Endothelial cell of umbilical vein (primary cell): ENCODE results near the gene BCAS3. TPM values are rescaled to one million over a fixed set of nuclear protein-coding genes. Genes with fewer than 3 reads are reported as not detected.

Experiments
- BruUV-seq: library from RNA; stranded (reverse); fragments of 400-500 nt; replicated peaks from 2 replicates; lab custom pipeline; 2021; lab: Mats Ljungman, UMichigan
- CTCF ChIA-PET: fragments of 300-600, 350-600 bp; sonication (Branson Sonifier 250); formaldehyde crosslinking; loops from one replicate; lab custom pipeline; 2021; ENCODE audit warnings: antibody characterized with exemption, inconsistent platforms; lab: Charles Lee
- POLR2A ChIA-PET: fragments of 300-600, 350-600 bp; sonication (Branson Sonifier 250); formaldehyde crosslinking; loops from one replicate; lab custom pipeline; 2021; ENCODE audit warnings: antibody characterized with exemption, inconsistent platforms; lab: Charles Lee
- DNase-seq: peaks from one replicate; pipeline ENCODE4 v3.0.0-alpha.2; 2011; ENCODE audit warnings: low read depth, low spot score
- FAIRE-seq: peaks from 2 replicates; lab custom pipeline; 2011; peaks lifted over from hg19 to GRCh38; lab: Jason Lieb, UNC
- H2AFZ ChIP-seq: 2 replicates; pipeline ENCODE4 v1.6.0; 2012; ENCODE audit warnings: low read depth, low read length, control low read depth, inconsistent platforms
- H3K27ac ChIP-seq: 2 replicates; pipeline ENCODE4 v1.5.1; 2011; ENCODE audit warnings: low read depth, mild to moderate bottlenecking, control low read depth, low read length, moderate library complexity; ENCODE audit not compliant: insufficient read depth
- H3K27me3 ChIP-seq, 2 experiments: 2 replicates each; pipeline versions ENCODE4 v1.6.0 to v1.6.1; 2011; ENCODE audit warnings: low read length in 2 of 2, mixed read lengths in 1 of 2; ENCODE audit not compliant: control insufficient read depth in 2 of 2, insufficient read depth in 2 of 2
- H3K36me3 ChIP-seq, 2 experiments: 2 replicates in 1 of 2; 3 replicates in 1 of 2; pipeline ENCODE4 v1.5.1; 2011; ENCODE audit warnings: low read length in 2 of 2, mild to moderate bottlenecking in 1 of 2, moderate library complexity in 1 of 2; ENCODE audit not compliant: control insufficient read depth in 2 of 2, insufficient read depth in 2 of 2; ENCODE audit errors: extremely low read depth in 1 of 2
- H3K4me1 ChIP-seq: 3 replicates; pipeline ENCODE4 v1.5.1; 2011; ENCODE audit warnings: mild to moderate bottlenecking, low read length; ENCODE audit not compliant: control insufficient read depth, insufficient read depth; ENCODE audit errors: extremely low read depth
- H3K4me2 ChIP-seq: 2 replicates; pipeline ENCODE4 v1.6.1; 2011; ENCODE audit warnings: low read length, control low read depth, mixed read lengths; ENCODE audit not compliant: insufficient read depth
- H3K4me3 ChIP-seq, 3 experiments: fragments of 200-600 bp in 1 of 3; sonication (generic), shearing (Covaris generic) in 1 of 3; replicated peaks in 1 of 3; 2 replicates each; pipeline ENCODE4 v1.5.1; 2011 to 2016; ENCODE audit warnings: control low read depth in 3 of 3, low read length in 3 of 3, mild to moderate bottlenecking in 2 of 3, inconsistent platforms in 1 of 3, low read depth in 1 of 3, moderate library complexity in 1 of 3; ENCODE audit not compliant: insufficient read depth in 1 of 3
- H3K79me2 ChIP-seq: 2 replicates; pipeline ENCODE4 v1.6.0; 2012; ENCODE audit warnings: low read length, inconsistent platforms; ENCODE audit not compliant: control insufficient read depth, insufficient read depth
- H3K9ac ChIP-seq: replicated peaks from 2 replicates; pipeline ENCODE3; 2011; ENCODE audit warnings: low read length, control low read depth; ENCODE audit not compliant: insufficient read depth; ENCODE audit errors: extremely low read depth
- H3K9me1 ChIP-seq: replicated peaks from 3 replicates; pipeline ENCODE4 v1.6.0; 2011; ENCODE audit warnings: mild to moderate bottlenecking, low read length; ENCODE audit not compliant: control insufficient read depth, insufficient read depth; ENCODE audit errors: extremely low read depth
- H3K9me3 ChIP-seq: replicated peaks from 2 replicates; pipeline ENCODE4 v1.5.1; 2012; ENCODE audit warnings: low read length, inconsistent platforms; ENCODE audit not compliant: control insufficient read depth, insufficient read depth
- H4K20me1 ChIP-seq: replicated peaks from 2 replicates; pipeline ENCODE3; 2011; ENCODE audit warnings: mild to moderate bottlenecking, low read length; ENCODE audit not compliant: control insufficient read depth, insufficient read depth; ENCODE audit errors: extremely low read depth
- EZH2 ChIP-seq: IDR thresholded peaks from 2 replicates; pipeline ENCODE4 v1.6.1; 2012; ENCODE audit warnings: borderline replicate concordance, low read depth, mild to moderate bottlenecking, moderate library complexity, low read length, inconsistent platforms; ENCODE audit not compliant: severe bottlenecking
- FOS ChIP-seq: IDR thresholded peaks from 2 replicates; pipeline ENCODE4 v1.6.1; 2011; ENCODE audit warnings: mild to moderate bottlenecking, low read length, moderate library complexity, borderline replicate concordance; ENCODE audit not compliant: insufficient read depth
- GATA2 ChIP-seq: IDR thresholded peaks from 2 replicates; pipeline ENCODE4 v1.7.0; 2011; ENCODE audit warnings: low read depth, mild to moderate bottlenecking, moderate library complexity, mixed read lengths, low read length; ENCODE audit not compliant: insufficient read length, insufficient read depth
- JUN ChIP-seq: IDR thresholded peaks from 2 replicates; pipeline ENCODE4 v1.6.1; 2011; ENCODE audit warnings: borderline replicate concordance, low read depth; ENCODE audit not compliant: insufficient read length, insufficient read depth
- MYC ChIP-seq: IDR thresholded peaks from one replicate; pipeline ENCODE4 v1.6.1; 2011; ENCODE audit warnings: mild to moderate bottlenecking, low read depth, low read length
- POLR2A ChIP-seq: IDR thresholded peaks from 2 replicates; pipeline ENCODE4 v1.6.1; 2012; ENCODE audit warnings: low read depth, mild to moderate bottlenecking, control low read depth, low read length
- POLR2AphosphoS5 ChIP-seq: IDR thresholded peaks from 2 replicates; pipeline ENCODE4 v1.6.1; 2012; ENCODE audit warnings: low read depth, mild to moderate bottlenecking, control low read depth, low read length, moderate library complexity; ENCODE audit not compliant: insufficient read depth
- dilution Hi-C: fragments of 300-500 bp; cut with MboI; formaldehyde crosslinking; loops from one replicate; pipeline ENCODE4 v1.15.0; 2019; ENCODE audit warnings: low sequenced_read_pairs; ENCODE audit not compliant: extremely low pct_ligation_motif_present
- intact Hi-C: fragments of 100-400 bp; cut with micrococcal nuclease; formaldehyde crosslinking; loops from one replicate; pipeline ENCODE4 v1.10.0; 2022
- polyA plus RNA-seq, 4 experiments: library from polyadenylated mRNA; depleted of rRNA in 3 of 4; stranded (reverse) in 3 of 4; unstranded in 1 of 4; fragments of >200 nt; gene quantifications; 2 replicates each; pipeline versions ENCODE4 v1.2.1 to v1.2.3, GENCODE V29; 2011 to 2012; ENCODE audit warnings: missing spikeins in 1 of 4
- total RNA-seq: library from RNA; stranded (reverse); gene quantifications from 2 replicates; pipeline ENCODE4 v1.2.3, GENCODE V29; 2021
- TF ChIP-seq, protein P1 (sequence below): IDR thresholded peaks from 2 replicates; pipeline ENCODE4 v1.6.1; 2011; ENCODE audit not compliant: insufficient read depth, insufficient read length
- TF ChIP-seq, protein P2 (sequence below), 2 donors: IDR thresholded peaks; 1 replicate in 1 of 2; 2 replicates in 1 of 2; pipeline ENCODE4 v1.5.1; 2011; ENCODE audit warnings: low read length in 2 of 2, mild to moderate bottlenecking in 2 of 2, moderate library complexity in 2 of 2, control low read depth in 1 of 2, inconsistent platforms in 1 of 2, low read depth in 1 of 2; ENCODE audit not compliant: insufficient read depth in 1 of 2; ENCODE audit errors: extremely low read depth in 1 of 2

BCAS3 gene
- total and polyA plus RNA-seq, 2 donors (not counting 3 experiments of a cell fraction or from before 2014, with no cell fraction given), result 8.2 to 16.0 TPM

DNA sequence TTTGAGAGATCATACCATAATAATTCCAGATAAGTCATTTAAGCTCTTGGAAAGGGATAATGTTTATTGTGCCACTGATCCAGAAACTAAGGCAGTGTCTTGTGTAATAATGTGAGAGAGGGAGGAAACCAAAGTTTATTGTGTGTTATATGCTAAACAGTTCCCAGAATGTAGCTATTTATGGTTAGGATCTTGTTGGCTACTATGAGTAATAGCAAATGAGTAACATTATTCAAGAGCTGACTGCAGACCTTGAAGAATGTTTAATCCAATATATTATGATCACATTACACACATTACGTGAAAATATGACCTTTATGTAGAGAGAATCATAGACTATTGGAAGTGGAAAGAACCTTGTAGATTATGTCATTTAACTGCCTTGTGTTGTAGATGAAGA, 139.5 kb downstream of the BCAS3 start:
- H3K36me3 ChIP-seq, result no peaks in the 10 kb centered on the region
- no TSS peak for BruUV-seq
- H3K9ac ChIP-seq, result no peak overlapping the region
- intact Hi-C loops (no loop called here), dilution Hi-C loops (no loop called here)
- ChIA-PET CTCF (interaction anchor here (1.0 to 1.3 kb wide), 3 partner anchors 10 to 28 kb away, joined by 3 to 5 read pairs (median 4); no protein-coding TSS in a partner anchor), POLR2A (no interaction called here)
- TF ChIP-seq JUN (no peak), FOS (no peak), POLR2AphosphoS5 (no peak), POLR2A (no peak)
- TF ChIP-seq, protein P1, sequence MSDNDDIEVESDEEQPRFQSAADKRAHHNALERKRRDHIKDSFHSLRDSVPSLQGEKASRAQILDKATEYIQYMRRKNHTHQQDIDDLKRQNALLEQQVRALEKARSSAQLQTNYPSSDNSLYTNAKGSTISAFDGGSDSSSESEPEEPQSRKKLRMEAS, result no peak
- no peaks in the 10 kb centered on the region for H3K9me3 ChIP-seq
- no peak overlapping the region for H2AFZ ChIP-seq
- H3K27me3 ChIP-seq, result no peaks in the 10 kb centered on the region
- no peak for DNase-seq
- H3K9me1 ChIP-seq, result no peaks in the 10 kb centered on the region
- no peaks in the 10 kb centered on the region for H3K79me2 ChIP-seq
- H3K27ac ChIP-seq, result no peak overlapping the region
- FAIRE-seq, result no peak
- H3K4me1 ChIP-seq, result no peaks in the 10 kb centered on the region
- H4K20me1 ChIP-seq, result no peaks in the 10 kb centered on the region
- H3K4me3 ChIP-seq, result no peak overlapping the region
- no peak overlapping the region for H3K4me2 ChIP-seq

DNA sequence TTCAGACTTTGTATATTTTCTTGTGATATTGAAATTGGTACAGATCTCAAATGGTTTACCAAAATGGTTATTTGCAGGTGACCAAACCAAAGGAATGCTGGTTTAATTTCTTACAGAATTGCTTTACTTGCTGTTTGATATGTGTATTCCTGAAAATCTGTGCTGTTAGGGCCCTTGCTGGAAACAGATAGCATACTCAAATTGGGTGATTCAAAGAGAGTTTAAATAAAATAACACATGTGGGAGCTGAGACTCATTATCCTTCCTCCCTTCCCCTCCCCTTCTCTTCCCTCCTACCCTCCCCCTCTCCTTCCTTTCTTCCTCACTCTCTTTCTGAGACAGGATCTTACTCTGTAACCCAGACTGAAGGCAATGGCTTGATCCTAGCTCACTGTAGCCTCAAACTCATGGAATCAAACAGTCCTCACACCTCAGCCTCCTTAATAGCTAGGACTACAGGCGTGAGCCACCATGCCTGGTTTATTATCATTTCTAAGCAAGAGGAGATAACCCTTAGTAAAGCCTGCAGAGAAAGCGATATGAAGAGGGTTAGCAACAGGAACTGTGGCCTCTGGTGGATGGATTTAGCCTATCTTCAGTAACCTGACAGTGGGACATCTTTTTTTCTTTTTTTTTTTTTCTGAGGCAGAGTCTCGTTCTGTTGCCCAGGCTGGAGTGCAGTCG, 141.9 kb downstream of the BCAS3 start:
- POLR2A ChIA-PET, result no interaction called here
- Histone ChIP-seq H3K4me3 (no peak overlapping the region), H3K27me3 (no peaks in the 10 kb centered on the region), H2AFZ (no peak overlapping the region), H3K36me3 (no peaks in the 10 kb centered on the region), H3K4me1 (no peaks in the 10 kb centered on the region), H3K9ac (no peak overlapping the region), H3K79me2 (no peaks in the 10 kb centered on the region), H3K4me2 (no peak overlapping the region), H3K27ac (no peak overlapping the region), H4K20me1 (no peaks in the 10 kb centered on the region), H3K9me1 (no peaks in the 10 kb centered on the region), H3K9me3 (no peaks in the 10 kb centered on the region)
- no peak for FAIRE-seq
- dilution Hi-C loops (no loop called here), intact Hi-C loops (no loop called here)
- no peak for DNase-seq
- no TSS peak for BruUV-seq
- CTCF ChIA-PET, result no interaction called here
- no peak for TF ChIP-seq JUN
- TF ChIP-seq GATA2, result no peak
- TF ChIP-seq MYC, result no peak
- TF ChIP-seq POLR2A, result no peak
- TF ChIP-seq, protein P2, sequence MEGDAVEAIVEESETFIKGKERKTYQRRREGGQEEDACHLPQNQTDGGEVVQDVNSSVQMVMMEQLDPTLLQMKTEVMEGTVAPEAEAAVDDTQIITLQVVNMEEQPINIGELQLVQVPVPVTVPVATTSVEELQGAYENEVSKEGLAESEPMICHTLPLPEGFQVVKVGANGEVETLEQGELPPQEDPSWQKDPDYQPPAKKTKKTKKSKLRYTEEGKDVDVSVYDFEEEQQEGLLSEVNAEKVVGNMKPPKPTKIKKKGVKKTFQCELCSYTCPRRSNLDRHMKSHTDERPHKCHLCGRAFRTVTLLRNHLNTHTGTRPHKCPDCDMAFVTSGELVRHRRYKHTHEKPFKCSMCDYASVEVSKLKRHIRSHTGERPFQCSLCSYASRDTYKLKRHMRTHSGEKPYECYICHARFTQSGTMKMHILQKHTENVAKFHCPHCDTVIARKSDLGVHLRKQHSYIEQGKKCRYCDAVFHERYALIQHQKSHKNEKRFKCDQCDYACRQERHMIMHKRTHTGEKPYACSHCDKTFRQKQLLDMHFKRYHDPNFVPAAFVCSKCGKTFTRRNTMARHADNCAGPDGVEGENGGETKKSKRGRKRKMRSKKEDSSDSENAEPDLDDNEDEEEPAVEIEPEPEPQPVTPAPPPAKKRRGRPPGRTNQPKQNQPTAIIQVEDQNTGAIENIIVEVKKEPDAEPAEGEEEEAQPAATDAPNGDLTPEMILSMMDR (IDR thresholded peaks at IDR 0.05; ENCODE audit: extremely low read depth in 1 of 2, insufficient read depth in 1 of 2, low read depth in 1 of 2, low read length in 2 of 2), result no peak
- no peak for TF ChIP-seq EZH2
- TF ChIP-seq, protein P1, result no peak
- no peak for TF ChIP-seq POLR2AphosphoS5
- no peak for TF ChIP-seq FOS
